ENCODE measurements around the gene CD40LG.

GRCh38 chrX:136674270-136674985 is 26.5 kb downstream of the CD40LG start:
- TF ChIP-seq HDGF (IDR thresholded peaks at IDR 0.05; ENCODE audit: borderline replicate concordance), result no peak
- TF ChIP-seq FOXK2 (IDR thresholded peaks at IDR 0.05), result no peak
- TF ChIP-seq BHLHE40 (IDR thresholded peaks at IDR 0.05; ENCODE audit: borderline replicate concordance), result no peak
